Tibial nerve (tissue), 4 donors: ENCODE measurements around the gene MAN2A1.

Source experiments
- EP300 ChIP-seq, 2 donors: sonication (generic); formaldehyde crosslinking; IDR thresholded peaks; one replicate each; pipeline ENCODE4 v1.6.1; 2017; ENCODE audit warnings: antibody characterized with exemption in 2 of 2, mild to moderate bottlenecking in 1 of 2
- POLR2A ChIP-seq, 2 donors: fragments of 450-650 bp; IDR thresholded peaks; one replicate each; pipeline ENCODE4 v1.6.1; 2017; ENCODE audit warnings: antibody characterized with exemption in 2 of 2, mild to moderate bottlenecking in 2 of 2, moderate library complexity in 2 of 2
- TF ChIP-seq, protein P1 (sequence below), 5 experiments: fragments of 200-600 bp in 3 of 5; fragments of 450-650 bp in 2 of 5; sonication (generic) in 3 of 5; IDR thresholded peaks; one replicate each; pipeline ENCODE4 v1.5.1; 2016 to 2019; ENCODE audit warnings: antibody characterized with exemption in 5 of 5, mild to moderate bottlenecking in 3 of 5, moderate library complexity in 2 of 5

GRCh38 chr5:109755761-109756160 is 66.0 kb downstream of the MAN2A1 start:
- TF ChIP-seq, protein P1, sequence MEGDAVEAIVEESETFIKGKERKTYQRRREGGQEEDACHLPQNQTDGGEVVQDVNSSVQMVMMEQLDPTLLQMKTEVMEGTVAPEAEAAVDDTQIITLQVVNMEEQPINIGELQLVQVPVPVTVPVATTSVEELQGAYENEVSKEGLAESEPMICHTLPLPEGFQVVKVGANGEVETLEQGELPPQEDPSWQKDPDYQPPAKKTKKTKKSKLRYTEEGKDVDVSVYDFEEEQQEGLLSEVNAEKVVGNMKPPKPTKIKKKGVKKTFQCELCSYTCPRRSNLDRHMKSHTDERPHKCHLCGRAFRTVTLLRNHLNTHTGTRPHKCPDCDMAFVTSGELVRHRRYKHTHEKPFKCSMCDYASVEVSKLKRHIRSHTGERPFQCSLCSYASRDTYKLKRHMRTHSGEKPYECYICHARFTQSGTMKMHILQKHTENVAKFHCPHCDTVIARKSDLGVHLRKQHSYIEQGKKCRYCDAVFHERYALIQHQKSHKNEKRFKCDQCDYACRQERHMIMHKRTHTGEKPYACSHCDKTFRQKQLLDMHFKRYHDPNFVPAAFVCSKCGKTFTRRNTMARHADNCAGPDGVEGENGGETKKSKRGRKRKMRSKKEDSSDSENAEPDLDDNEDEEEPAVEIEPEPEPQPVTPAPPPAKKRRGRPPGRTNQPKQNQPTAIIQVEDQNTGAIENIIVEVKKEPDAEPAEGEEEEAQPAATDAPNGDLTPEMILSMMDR (IDR thresholded peaks at IDR 0.05): no peak
- no peak for TF ChIP-seq POLR2A (IDR thresholded peaks at IDR 0.05)
- no peak for TF ChIP-seq EP300 (IDR thresholded peaks at IDR 0.05)
